HepG2 (cell line): ENCODE data around the gene NEDD4L.

ENCODE experiments used
- ASH2L ChIP-seq: fragments of 300-600, 200-600 bp; sonication (generic); IDR thresholded peaks from 2 replicates; pipeline ENCODE4 v1.7.0; 2017; ENCODE audit warnings: low read depth, mild to moderate bottlenecking, moderate library complexity, mixed read lengths, low read length; ENCODE audit not compliant: insufficient read length
- ATF7 ChIP-seq, 2 experiments: fragments of 450-650 bp in 1 of 2; sonication (generic) in 1 of 2; formaldehyde crosslinking in 1 of 2; IDR thresholded peaks; 2 replicates each; pipeline versions ENCODE4 v1.4.0 to v1.6.1; 2016 to 2020; ENCODE audit warnings: antibody characterized with exemption in 1 of 2, mild to moderate bottlenecking in 1 of 2, missing genetic modification reagents in 1 of 2
- CAMTA2 ChIP-seq: sonication (generic); formaldehyde crosslinking; IDR thresholded peaks from 2 replicates; pipeline ENCODE4 v1.4.0; 2020; ENCODE audit warnings: mild to moderate bottlenecking, missing genetic modification reagents, borderline replicate concordance
- TSC22D2 ChIP-seq: sonication (generic); formaldehyde crosslinking; IDR thresholded peaks from 2 replicates; pipeline ENCODE4 v1.5.1; 2020; ENCODE audit warnings: missing genetic modification reagents, mild to moderate bottlenecking, borderline replicate concordance
- ZBTB21 ChIP-seq: sonication (generic); formaldehyde crosslinking; IDR thresholded peaks from 2 replicates; pipeline ENCODE4 v1.4.0; 2020; ENCODE audit warnings: missing genetic modification reagents
- ZNF629 ChIP-seq: sonication (generic); formaldehyde crosslinking; conservative IDR thresholded peaks from 2 replicates; pipeline ENCODE4 v1.5.0; 2020; ENCODE audit warnings: missing genetic modification reagents
- TF ChIP-seq, protein P1 (sequence below): sonication (generic); formaldehyde crosslinking; IDR thresholded peaks from 2 replicates; pipeline ENCODE4 v1.5.0; 2020; ENCODE audit warnings: mild to moderate bottlenecking, missing genetic modification reagents, moderate library complexity
- TF ChIP-seq, protein P2 (sequence below): sonication (generic); formaldehyde crosslinking; conservative IDR thresholded peaks from 2 replicates; pipeline ENCODE4 v1.4.0; 2020; ENCODE audit warnings: missing genetic modification reagents
- TF ChIP-seq, protein P3 (sequence below): sonication (generic); formaldehyde crosslinking; IDR thresholded peaks from 2 replicates; pipeline ENCODE4 v1.8.0; 2022; ENCODE audit warnings: missing genetic modification reagents, mild to moderate bottlenecking, borderline replicate concordance

DNA sequence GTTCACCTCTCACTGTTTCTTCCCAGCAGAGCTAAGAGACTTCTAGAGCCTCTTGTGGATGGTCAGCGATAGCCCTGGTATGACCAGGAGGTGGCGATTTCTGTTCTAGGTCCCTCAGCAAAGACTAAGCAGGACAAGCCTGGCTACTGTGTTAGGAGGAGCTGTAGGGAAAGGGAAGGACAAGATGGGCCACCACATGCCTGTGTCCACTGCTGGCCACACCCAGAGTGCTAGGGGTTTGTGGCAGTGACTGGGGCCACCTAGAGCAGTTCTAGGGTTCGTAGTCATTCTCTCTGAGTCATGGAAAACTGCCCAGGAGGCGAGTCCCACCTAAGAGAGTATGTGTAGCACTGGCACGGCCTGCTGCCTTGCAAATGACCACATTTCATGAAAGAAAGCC, 405.4 kb downstream of the NEDD4L start:
- TF ChIP-seq TSC22D2 (CRISPR knock-in tag): no peak
- TF ChIP-seq ZBTB21: no peak
- no peak for TF ChIP-seq CAMTA2 (CRISPR knock-in tag)
- TF ChIP-seq ATF7 (IDR thresholded peaks at IDR 0.05): no peak
- TF ChIP-seq ATF7 (CRISPR knock-in tag; IDR thresholded peaks at IDR 0.05): no peak
- TF ChIP-seq, protein P1, sequence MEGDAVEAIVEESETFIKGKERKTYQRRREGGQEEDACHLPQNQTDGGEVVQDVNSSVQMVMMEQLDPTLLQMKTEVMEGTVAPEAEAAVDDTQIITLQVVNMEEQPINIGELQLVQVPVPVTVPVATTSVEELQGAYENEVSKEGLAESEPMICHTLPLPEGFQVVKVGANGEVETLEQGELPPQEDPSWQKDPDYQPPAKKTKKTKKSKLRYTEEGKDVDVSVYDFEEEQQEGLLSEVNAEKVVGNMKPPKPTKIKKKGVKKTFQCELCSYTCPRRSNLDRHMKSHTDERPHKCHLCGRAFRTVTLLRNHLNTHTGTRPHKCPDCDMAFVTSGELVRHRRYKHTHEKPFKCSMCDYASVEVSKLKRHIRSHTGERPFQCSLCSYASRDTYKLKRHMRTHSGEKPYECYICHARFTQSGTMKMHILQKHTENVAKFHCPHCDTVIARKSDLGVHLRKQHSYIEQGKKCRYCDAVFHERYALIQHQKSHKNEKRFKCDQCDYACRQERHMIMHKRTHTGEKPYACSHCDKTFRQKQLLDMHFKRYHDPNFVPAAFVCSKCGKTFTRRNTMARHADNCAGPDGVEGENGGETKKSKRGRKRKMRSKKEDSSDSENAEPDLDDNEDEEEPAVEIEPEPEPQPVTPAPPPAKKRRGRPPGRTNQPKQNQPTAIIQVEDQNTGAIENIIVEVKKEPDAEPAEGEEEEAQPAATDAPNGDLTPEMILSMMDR (CRISPR knock-in tag): no peak
- TF ChIP-seq ASH2L: no peak
- TF ChIP-seq, protein P2, sequence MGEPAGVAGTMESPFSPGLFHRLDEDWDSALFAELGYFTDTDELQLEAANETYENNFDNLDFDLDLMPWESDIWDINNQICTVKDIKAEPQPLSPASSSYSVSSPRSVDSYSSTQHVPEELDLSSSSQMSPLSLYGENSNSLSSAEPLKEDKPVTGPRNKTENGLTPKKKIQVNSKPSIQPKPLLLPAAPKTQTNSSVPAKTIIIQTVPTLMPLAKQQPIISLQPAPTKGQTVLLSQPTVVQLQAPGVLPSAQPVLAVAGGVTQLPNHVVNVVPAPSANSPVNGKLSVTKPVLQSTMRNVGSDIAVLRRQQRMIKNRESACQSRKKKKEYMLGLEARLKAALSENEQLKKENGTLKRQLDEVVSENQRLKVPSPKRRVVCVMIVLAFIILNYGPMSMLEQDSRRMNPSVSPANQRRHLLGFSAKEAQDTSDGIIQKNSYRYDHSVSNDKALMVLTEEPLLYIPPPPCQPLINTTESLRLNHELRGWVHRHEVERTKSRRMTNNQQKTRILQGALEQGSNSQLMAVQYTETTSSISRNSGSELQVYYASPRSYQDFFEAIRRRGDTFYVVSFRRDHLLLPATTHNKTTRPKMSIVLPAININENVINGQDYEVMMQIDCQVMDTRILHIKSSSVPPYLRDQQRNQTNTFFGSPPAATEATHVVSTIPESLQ (CRISPR knock-in tag): no peak
- no peak for TF ChIP-seq ZNF629 (CRISPR knock-in tag)
- TF ChIP-seq, protein P3, sequence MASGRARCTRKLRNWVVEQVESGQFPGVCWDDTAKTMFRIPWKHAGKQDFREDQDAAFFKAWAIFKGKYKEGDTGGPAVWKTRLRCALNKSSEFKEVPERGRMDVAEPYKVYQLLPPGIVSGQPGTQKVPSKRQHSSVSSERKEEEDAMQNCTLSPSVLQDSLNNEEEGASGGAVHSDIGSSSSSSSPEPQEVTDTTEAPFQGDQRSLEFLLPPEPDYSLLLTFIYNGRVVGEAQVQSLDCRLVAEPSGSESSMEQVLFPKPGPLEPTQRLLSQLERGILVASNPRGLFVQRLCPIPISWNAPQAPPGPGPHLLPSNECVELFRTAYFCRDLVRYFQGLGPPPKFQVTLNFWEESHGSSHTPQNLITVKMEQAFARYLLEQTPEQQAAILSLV: no peak
